Right lobe of liver (tissue), 6 donors: ENCODE data around the gene INSYN1. TPM values are rescaled to one million over a fixed set of nuclear protein-coding genes. Genes with fewer than 3 reads are reported as not detected.

Source experiments
- ATAC-seq, 4 donors: fragments of 200-7000 bp; cut with Tn5 transposase; one replicate each; pipeline ENCODE4 v1.9.1; 2020; ENCODE audit warnings: mild to moderate bottlenecking in 4 of 4, moderate library complexity in 4 of 4
- DNase-seq, 3 donors: peaks; one replicate each; pipeline ENCODE4 v3.0.0-alpha.2; 2020
- H3K27ac ChIP-seq, 3 donors: fragments of 200-600 bp; one replicate each; pipeline ENCODE4 v1.8.0; 2022
- H3K27me3 ChIP-seq, 2 donors: fragments of 200-600 bp; one replicate each; pipeline ENCODE4 v1.8.0; 2022
- H3K36me3 ChIP-seq, 4 donors: fragments of 200-600 bp; sonication (generic) in 1 of 4; one replicate each; pipeline versions ENCODE4 v1.5.1 to v1.8.0; 2017 to 2022; ENCODE audit warnings: control low read depth in 1 of 4
- H3K4me1 ChIP-seq, 4 donors: fragments of 200-600 bp; sonication (generic) in 1 of 4; one replicate each; pipeline versions ENCODE4 v1.5.1 to v1.8.0; 2017 to 2022; ENCODE audit warnings: control low read depth in 1 of 4
- H3K4me3 ChIP-seq, 3 donors: fragments of 200-600 bp; one replicate each; pipeline ENCODE4 v1.8.0; 2022
- H3K9me3 ChIP-seq, 4 donors: fragments of 200-600 bp; sonication (generic) in 1 of 4; one replicate each; pipeline versions ENCODE4 v1.5.1 to v1.8.0; 2017 to 2022; ENCODE audit warnings: control low read depth in 1 of 4
- CTCF ChIP-seq, 4 donors: fragments of 200-600 bp in 3 of 4; fragments of 450-650 bp in 1 of 4; IDR thresholded peaks; one replicate each; pipeline versions ENCODE4 v1.5.1 to v1.8.0; 2016 to 2022; ENCODE audit warnings: antibody characterized with exemption in 4 of 4, mild to moderate bottlenecking in 2 of 4
- POLR2A ChIP-seq: fragments of 450-650 bp; IDR thresholded peaks from one replicate; pipeline ENCODE4 v1.6.1; 2017; ENCODE audit warnings: antibody characterized with exemption, mild to moderate bottlenecking
- WGBS: methylation state at CpG from one replicate; pipeline ENCODE4 v1.1.6; 2018; ENCODE audit warnings: low coverage, low lambda C conversion rate; ENCODE audit not compliant: insufficient coverage; ENCODE audit errors: missing lambda C conversion rate; 5-methylcytosine and 5-hydroxymethylcytosine counted together
- intact Hi-C, 2 donors: fragments of 100-400 bp; cut with DNase I; formaldehyde crosslinking; loops; one replicate each; pipeline versions ENCODE4 v1.11.2 to v1.14.1; 2022
- total RNA-seq, 6 experiments: library from RNA; depleted of rRNA in 2 of 6; stranded (reverse); fragments of >200 nt in 2 of 6; fragmentation: NEBNext Ultra II Directional in 3 of 6; extraction: Animal tissue kit (Norgen Biotek cat#: 25700) in 3 of 6; gene quantifications; one replicate each; pipeline versions ENCODE4 v1.1.0 to v1.2.4, GENCODE V29; 2016 to 2023
- donor health status: DM: no; HTN: yes; CAD: no.
- donor health status: DM: no; HTN: no; CAD: no.
- donor health status: DM: no; HTN: no; CAD: no.
- donor health status: DM: no; HTN: yes; CAD: no.
- donor health status: DM: no; HTN: yes; CAD: no.

The INSYN1 gene
- total RNA-seq, 6 experiments from 2014 or later: 0.25 to 0.68 (median 0.32) TPM

- Histone ChIP-seq H3K27me3 (no peaks in the 10 kb centered on the region), H3K9me3 (no peaks in the 10 kb centered on the region), H3K4me1 (no peaks in the 10 kb centered on the region), H3K27ac (no peak overlapping the region), H3K4me3 (no peak overlapping the region), H3K36me3 (no peaks in the 10 kb centered on the region)
- no peak for TF ChIP-seq CTCF (IDR thresholded peaks at IDR 0.05)
- no peak for TF ChIP-seq POLR2A
- intact Hi-C loops: no loop called here
- 43% methylated on average over 5 of the region's 5 CpGs for WGBS
- ATAC-seq (no peak), DNase-seq (no peak)
These were observed 5.3 kb upstream of the INSYN1 start for GRCh38 chr15:73758461-73758860.

GRCh38 chr15:73757571-73757970 is 4.4 kb upstream of the INSYN1 start:
- H3K9me3 ChIP-seq: no peaks in the 10 kb centered on the region
- peaks cover 0 to 3% (median 0%) of the 10 kb centered on the region in 4 donors for H3K4me1 ChIP-seq
- no peak overlapping the region for H3K4me3 ChIP-seq
- no peaks in the 10 kb centered on the region for H3K27me3 ChIP-seq
- H3K27ac ChIP-seq: no peak overlapping the region
- TF ChIP-seq POLR2A (no peak), CTCF (IDR thresholded peaks at IDR 0.05) (no peak)
- H3K36me3 ChIP-seq: no peaks in the 10 kb centered on the region
- DNase-seq: no peak
- no peak for ATAC-seq
- intact Hi-C loops: no loop called here

GRCh38 chr15:73756947-73757513 is 3.9 kb upstream of the INSYN1 start:
- DNase-seq (no peak), ATAC-seq (no peak)
- 35% methylated on average over 3 of the region's 3 CpGs for WGBS
- no peak for TF ChIP-seq CTCF (IDR thresholded peaks at IDR 0.05)
- TF ChIP-seq POLR2A: no peak
- Histone ChIP-seq H3K36me3 (no peaks in the 10 kb centered on the region), H3K27ac (no peak overlapping the region), H3K4me1 (peaks cover 0 to 8% (median 0%) of the 10 kb centered on the region in 4 donors), H3K27me3 (no peaks in the 10 kb centered on the region), H3K4me3 (no peak overlapping the region), H3K9me3 (no peaks in the 10 kb centered on the region)
- intact Hi-C loops: no loop called here

GRCh38 chr15:73756390-73756789 is 3.2 kb upstream of the INSYN1 start:
- 73% methylated on average over 2 of the region's 2 CpGs for WGBS
- H3K36me3 ChIP-seq: no peaks in the 10 kb centered on the region
- H3K9me3 ChIP-seq: no peaks in the 10 kb centered on the region
- H3K27ac ChIP-seq: no peak overlapping the region
- H3K27me3 ChIP-seq: no peaks in the 10 kb centered on the region
- peaks cover 0 to 8% (median 0%) of the 10 kb centered on the region in 4 donors for H3K4me1 ChIP-seq
- DNase-seq (no peak), ATAC-seq (no peak)
- H3K4me3 ChIP-seq: no peak overlapping the region
- intact Hi-C loops: no loop called here
- TF ChIP-seq CTCF (IDR thresholded peaks at IDR 0.05): no peak
- TF ChIP-seq POLR2A: no peak

DNA sequence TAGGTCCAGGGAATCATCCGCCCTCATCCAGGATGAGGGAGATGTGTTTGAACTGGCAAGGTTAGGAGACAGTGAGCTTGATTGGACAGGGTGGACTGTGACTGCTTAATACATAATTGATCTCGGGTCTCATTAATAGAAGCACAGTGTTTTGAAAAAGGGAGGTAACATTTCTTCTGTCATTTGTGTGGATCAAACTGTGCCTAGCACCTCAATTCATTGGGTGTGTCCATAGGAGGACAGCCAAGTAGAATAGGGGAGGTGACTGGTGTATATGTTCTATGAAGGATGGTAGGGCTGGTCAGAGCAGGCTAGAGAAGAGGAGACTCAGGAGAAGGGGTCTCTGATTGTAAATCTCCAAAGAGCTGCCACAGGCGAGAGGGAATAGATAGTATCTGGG is 2.8 kb upstream of the INSYN1 start:
- no peaks in the 10 kb centered on the region for H3K36me3 ChIP-seq
- DNase-seq (no peak), ATAC-seq (no peak)
- peaks cover 0 to 8% (median 0%) of the 10 kb centered on the region in 4 donors for H3K4me1 ChIP-seq
- intact Hi-C loops: no loop called here
- no peak for TF ChIP-seq POLR2A
- TF ChIP-seq CTCF (IDR thresholded peaks at IDR 0.05): no peak
- H3K9me3 ChIP-seq: no peaks in the 10 kb centered on the region
- no peaks in the 10 kb centered on the region for H3K27me3 ChIP-seq
- 57% methylated on average over 3 of the region's 3 CpGs for WGBS
- H3K4me3 ChIP-seq: no peak overlapping the region
- H3K27ac ChIP-seq: no peak overlapping the region
